ENCODE measurements around the gene GALK1. TPM values are rescaled to one million over a fixed set of nuclear protein-coding genes. Genes with fewer than 3 reads are reported as not detected.
A peak's percentile ranks its signal among the peaks of the same experiment; 100 is the strongest.

GALK1 gene
- total and polyA plus RNA-seq, 2 of the 13 experiments (the other 11 are each of a cell fraction or from before 2014, with no cell fraction given) = 59.9 to 93.6 TPM

- no peak for TF ChIP-seq ARID2 (CRISPR knock-in tag; IDR thresholded peaks at IDR 0.05; ENCODE audit: borderline replicate concordance)
- TF ChIP-seq UBTF (CRISPR knock-in tag; IDR thresholded peaks at IDR 0.05) = peak; percentile 73
- peak; percentile 81; the same call in 1 of the 2 replicates for TF ChIP-seq ZFP82 (CRISPR knock-in tag; IDR thresholded peaks at IDR 0.05; ENCODE audit: borderline replicate concordance)
- TF ChIP-seq ZBTB34 (CRISPR knock-in tag; IDR thresholded peaks at IDR 0.05) = no peak
- TF ChIP-seq MAZ (IDR thresholded peaks at IDR 0.05; ENCODE audit: borderline replicate concordance, low read depth, low read length) = no peak; the same call in 1 of the 2 replicates
- no peak; the same call in 1 of the 2 replicates for TF ChIP-seq MAZ (CRISPR knock-in tag; IDR thresholded peaks at IDR 0.05; ENCODE audit: low read depth)
- 0 out of 2 replicates have a peak, but pooled peaks have one; percentile 15 for TF ChIP-seq ZNF446 (CRISPR knock-in tag; IDR thresholded peaks at IDR 0.05)
- peak; percentile 21; the same call in 1 of the 2 replicates for TF ChIP-seq ZNF782 (CRISPR knock-in tag; IDR thresholded peaks at IDR 0.05; ENCODE audit: borderline replicate concordance)
- 0 out of 2 replicates have a peak, but pooled peaks have one; percentile 1 for TF ChIP-seq PRDM10 (CRISPR knock-in tag; IDR thresholded peaks at IDR 0.05; ENCODE audit: low read depth)
- no peak for TF ChIP-seq SIN3B (IDR thresholded peaks at IDR 0.05; ENCODE audit: low read length)
- peak; percentile 50; the same call in 1 of the 2 replicates for TF ChIP-seq ZNF333 (CRISPR knock-in tag; IDR thresholded peaks at IDR 0.05; ENCODE audit: borderline replicate concordance)
- 0 out of 2 replicates have a peak, but pooled peaks have one; percentile 44 for TF ChIP-seq ZNF234 (CRISPR knock-in tag; conservative IDR thresholded peaks at IDR 0.05)
- no peak for TF ChIP-seq RELA (CRISPR knock-in tag; IDR thresholded peaks at IDR 0.05)
- TF ChIP-seq ZNF549 (CRISPR knock-in tag; IDR thresholded peaks at IDR 0.05) = no peak
- TF ChIP-seq ZNF296 (CRISPR knock-in tag; conservative IDR thresholded peaks at IDR 0.05) = no peak
- TF ChIP-seq SAP130 (CRISPR knock-in tag; IDR thresholded peaks at IDR 0.05; ENCODE audit: low read depth) = peak; percentile 41; the same call in 1 of the 2 replicates
- no peak for TF ChIP-seq RFX3 (CRISPR knock-in tag; IDR thresholded peaks at IDR 0.05)
- TF ChIP-seq CHCHD3 (CRISPR knock-in tag; IDR thresholded peaks at IDR 0.05) = no peak
- TF ChIP-seq ZNF878 (CRISPR knock-in tag; IDR thresholded peaks at IDR 0.05) = no peak
- TF ChIP-seq CC2D1A (CRISPR knock-in tag; IDR thresholded peaks at IDR 0.05) = no peak
- no peak for TF ChIP-seq ZNF644 (CRISPR knock-in tag; IDR thresholded peaks at IDR 0.05; ENCODE audit: low read depth)
- no peak for TF ChIP-seq FOXK2 (IDR thresholded peaks at IDR 0.05)
- TF ChIP-seq MYC (CRISPR knock-in tag; IDR thresholded peaks at IDR 0.05; ENCODE audit: borderline replicate concordance) = 0 out of 2 replicates have a peak, but pooled peaks have one; percentile 50
- no peak for TF ChIP-seq NR2F6 (IDR thresholded peaks at IDR 0.05)
- TF ChIP-seq NR2F6 (CRISPR knock-in tag; IDR thresholded peaks at IDR 0.05) = peak; percentile 53
These were observed at the start of gene GALK1 (continued) for GRCh38 chr17:75764711-75765421.

All from HepG2 (cell line).